ENCODE data around the gene PRADC1.

GRCh38 chr2:73249636-73250035 is 16.6 kb upstream of the PRADC1 start:
- TF ChIP-seq POLR2AphosphoS5 (IDR thresholded peaks at IDR 0.05; ENCODE audit: low read depth, low read length) (no peak), POLR2A (IDR thresholded peaks at IDR 0.05; ENCODE audit: low read depth, low read length) (no peak), TAF1 (IDR thresholded peaks at IDR 0.05; ENCODE audit: borderline replicate concordance, low read depth, low read length) (no peak)

All from GM12892 (cell line).